ENCODE measurements around the gene TAPBP.
A peak's percentile ranks its signal among the peaks of the same experiment; 100 is the strongest.

The TAPBP gene

GRCh38 chr6:33299237-33299944, 14.5 kb downstream of the TAPBP start:
- peak overlapping the region; percentile 92 for H3K27ac ChIP-seq
- DNase-seq, result peak; percentile 88
- H3K36me3 ChIP-seq (replicated peaks), result peaks cover 41% of the 10 kb centered on the region
- H3K27me3 ChIP-seq (replicated peaks), result no peaks in the 10 kb centered on the region
- peak; percentile 86 for TF ChIP-seq CTCF (IDR thresholded peaks at IDR 0.05; ENCODE audit: low read depth, low read length, missing control alignments)
- in situ Hi-C loops (cut with HindIII; ENCODE audit: low pct_ligation_motif_present, low sequenced_read_pairs), result no loop called here
- peak overlapping the region; percentile 88 for H3K4me3 ChIP-seq (ENCODE audit: low read depth, low read length)

GRCh38 chr6:33298773-33299236, 15.1 kb downstream of the TAPBP start, which contains the start of gene RGL2:
TSS of gene RGL2 (minus strand) at chr6:33298942. CDS start at chr6:33298610, 332 bp downstream.
- Histone ChIP-seq H3K4me3 (ENCODE audit: low read depth, low read length) (peak within 1 kb of the TSS; percentile 88), H3K27me3 (replicated peaks) (no peaks in the 10 kb centered on the region), H3K36me3 (replicated peaks) (peaks cover 37% of the 10 kb centered on the region), H3K27ac (peak within 1 kb of the TSS; percentile 92)
- no peak for DNase-seq
- TF ChIP-seq CTCF (IDR thresholded peaks at IDR 0.05; ENCODE audit: low read depth, low read length, missing control alignments), result no peak
- in situ Hi-C loops (cut with HindIII; ENCODE audit: low pct_ligation_motif_present, low sequenced_read_pairs), result no loop called here

GRCh38 chr6:33297956-33298772, 15.7 kb downstream of the TAPBP start:
- Histone ChIP-seq H3K27me3 (replicated peaks) (no peaks in the 10 kb centered on the region), H3K4me3 (ENCODE audit: low read depth, low read length) (peak overlapping the region; percentile 88), H3K27ac (peak overlapping the region; percentile 92), H3K36me3 (replicated peaks) (peaks cover 36% of the 10 kb centered on the region)
- no peak for TF ChIP-seq CTCF (IDR thresholded peaks at IDR 0.05; ENCODE audit: low read depth, low read length, missing control alignments)
- in situ Hi-C loops (cut with HindIII; ENCODE audit: low pct_ligation_motif_present, low sequenced_read_pairs), result no loop called here
- DNase-seq, result peak; percentile 85

- in situ Hi-C loops (cut with HindIII; ENCODE audit: low pct_ligation_motif_present, low sequenced_read_pairs), result no loop called here
- H3K36me3 ChIP-seq (replicated peaks), result peaks cover 33% of the 10 kb centered on the region
- DNase-seq, result no peak
- no peak for TF ChIP-seq CTCF (IDR thresholded peaks at IDR 0.05; ENCODE audit: low read depth, low read length, missing control alignments)
- H3K27me3 ChIP-seq (replicated peaks), result no peaks in the 10 kb centered on the region
- H3K27ac ChIP-seq, result peak overlapping the region; percentile 61
- H3K4me3 ChIP-seq (ENCODE audit: low read depth, low read length), result peak overlapping the region; percentile 88
Observed at GRCh38 chr6:33297406-33297955, 16.4 kb downstream of the TAPBP start.

GRCh38 chr6:33296797-33297405, 17.0 kb downstream of the TAPBP start:
- in situ Hi-C loops (cut with HindIII; ENCODE audit: low pct_ligation_motif_present, low sequenced_read_pairs), result no loop called here
- Histone ChIP-seq H3K27ac (no peak overlapping the region), H3K4me3 (ENCODE audit: low read depth, low read length) (peak overlapping the region; percentile 88), H3K27me3 (replicated peaks) (no peaks in the 10 kb centered on the region), H3K36me3 (replicated peaks) (peaks cover 35% of the 10 kb centered on the region)
- no peak for DNase-seq
- no peak for TF ChIP-seq CTCF (IDR thresholded peaks at IDR 0.05; ENCODE audit: low read depth, low read length, missing control alignments)
